ENCODE measurements around the gene PRKACG.

The PRKACG gene

DNA sequence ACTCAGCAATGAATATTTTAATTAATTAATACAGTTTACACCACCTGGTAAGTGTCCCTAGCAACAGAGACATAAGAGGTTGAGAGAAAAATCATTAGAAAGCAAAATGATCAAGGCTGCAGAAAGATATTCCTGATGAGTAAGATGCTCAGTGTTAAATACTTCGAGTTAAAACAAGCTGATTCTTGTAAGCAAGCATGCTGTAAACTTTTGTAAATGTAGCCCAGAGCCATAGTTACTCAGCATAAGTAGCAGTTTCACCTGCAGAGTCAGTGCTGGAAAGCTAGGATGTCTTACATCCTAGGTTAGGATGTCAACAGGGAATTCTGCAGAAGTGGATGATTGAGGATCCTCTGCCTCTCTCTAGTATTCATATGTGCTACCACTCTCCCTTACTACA is 4.2 kb downstream of the PRKACG start:
- Histone ChIP-seq H2AK5ac (ENCODE audit: low read length, severe bottlenecking) (no peak overlapping the region), H3K4me3 (ENCODE audit: insufficient read depth in 1 of 2, low read depth in 1 of 2, low read length in 2 of 2) (no peak overlapping the region), H3K14ac (ENCODE audit: low read length in 2 of 2) (no peak overlapping the region), H2BK5ac (ENCODE audit: low read depth, low read length, poor library complexity, severe bottlenecking) (no peak overlapping the region), H3K4ac (ENCODE audit: low read depth in 1 of 2, low read length in 2 of 2) (no peak overlapping the region), H3K18ac (ENCODE audit: low read depth in 1 of 2, low read length in 2 of 2) (no peak overlapping the region), H4K91ac (ENCODE audit: low read length) (no peak overlapping the region), H3K36me3 (ENCODE audit: control insufficient read depth in 1 of 2, insufficient read depth in 2 of 2, low read depth in 1 of 2, low read length in 2 of 2) (no peaks in the 10 kb centered on the region), H3K27ac (ENCODE audit: low read length, poor library complexity, severe bottlenecking) (no peak overlapping the region), H3K4me1 (ENCODE audit: control insufficient read depth, insufficient read depth, low read depth, low read length) (no peaks in the 10 kb centered on the region), H3K9me3 (ENCODE audit: control insufficient read depth, low read length) (no peaks in the 10 kb centered on the region), H2BK15ac (ENCODE audit: low read depth, poor library complexity, severe bottlenecking) (no peak overlapping the region), H3K23ac (ENCODE audit: low read length in 2 of 2) (no peak overlapping the region), H3K4me2 (ENCODE audit: low read length, poor library complexity, severe bottlenecking) (no peak overlapping the region), H2BK12ac (ENCODE audit: low read length in 2 of 2) (no peak overlapping the region), H2AFZ (ENCODE audit: low read depth, low read length) (no peak overlapping the region), H3K79me1 (replicated peaks; ENCODE audit: low read length, poor library complexity, severe bottlenecking) (no peaks in the 10 kb centered on the region), H4K8ac (ENCODE audit: low read length) (no peak overlapping the region), H3K27me3 (ENCODE audit: control insufficient read depth in 1 of 2, insufficient read depth in 1 of 2, low read length in 2 of 2) (peaks cover 9 to 13% of the 10 kb centered on the region in 2 experiments), H2BK120ac (ENCODE audit: low read depth, low read length) (no peak overlapping the region), H3K9ac (ENCODE audit: low read length) (no peak overlapping the region)
- WGBS = 40% methylated on average over 1 of the region's 1 CpG
- no peak for DNase-seq

DNA sequence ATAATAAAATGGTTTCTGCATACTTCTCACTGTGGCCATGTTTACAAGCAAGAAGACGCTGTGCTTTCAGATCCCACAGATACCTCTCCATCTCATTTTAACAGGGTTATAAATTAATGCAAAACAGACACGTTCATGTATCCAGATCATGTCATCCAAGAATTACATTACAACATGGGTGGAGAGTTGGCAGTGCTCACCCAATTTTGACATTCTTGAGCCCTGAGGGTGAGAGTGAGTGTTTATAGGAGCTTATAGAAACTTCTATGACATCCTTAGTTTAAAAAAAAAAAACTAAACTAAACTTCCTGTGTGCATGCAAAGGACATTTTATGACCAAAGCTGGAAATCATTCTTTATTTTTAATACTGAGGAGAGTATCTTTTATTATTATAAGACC is 9.1 kb downstream of the PRKACG start:
- H3K4me1 ChIP-seq (ENCODE audit: control insufficient read depth, insufficient read depth, low read depth, low read length) = no peaks in the 10 kb centered on the region
- DNase-seq = no peak
- H2BK120ac ChIP-seq (ENCODE audit: low read depth, low read length) = no peak overlapping the region

DNA sequence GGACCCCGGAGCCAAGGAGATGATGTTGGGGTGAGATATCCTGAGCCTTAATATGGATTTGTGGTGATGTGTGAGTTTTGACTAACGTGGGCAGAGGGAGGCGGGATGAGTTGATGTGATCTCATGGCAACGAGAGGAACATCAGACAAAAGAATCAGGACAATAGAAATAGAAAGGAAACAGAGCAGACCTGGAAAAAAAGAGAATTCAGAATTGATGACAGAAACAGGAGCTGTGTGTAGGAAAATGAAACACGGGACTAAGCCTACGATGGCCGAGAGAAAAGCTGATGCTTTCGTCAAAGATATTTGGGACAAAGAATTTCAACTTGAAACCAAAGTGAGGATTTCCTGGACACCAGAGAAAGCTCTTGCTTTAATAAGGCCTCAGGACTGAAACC is 10.9 kb downstream of the PRKACG start:
- no peaks in the 10 kb centered on the region for H3K79me1 ChIP-seq (replicated peaks; ENCODE audit: low read length, poor library complexity, severe bottlenecking)
- H3K9me3 ChIP-seq (ENCODE audit: control insufficient read depth, low read length) = no peaks in the 10 kb centered on the region
- no peak overlapping the region for H4K8ac ChIP-seq (ENCODE audit: low read length)
- no peak overlapping the region for H2BK12ac ChIP-seq (ENCODE audit: low read length in 2 of 2)
- no peak overlapping the region for H3K4ac ChIP-seq (ENCODE audit: low read depth in 1 of 2, low read length in 2 of 2)
- H3K9ac ChIP-seq (ENCODE audit: low read length) = no peak overlapping the region
- no peak overlapping the region for H3K27ac ChIP-seq (ENCODE audit: low read length, poor library complexity, severe bottlenecking)
- H3K23ac ChIP-seq (ENCODE audit: low read length in 2 of 2) = no peak overlapping the region
- no peaks in the 10 kb centered on the region for H3K36me3 ChIP-seq (ENCODE audit: control insufficient read depth in 1 of 2, insufficient read depth in 2 of 2, low read depth in 1 of 2, low read length in 2 of 2)
- DNase-seq = no peak
- no peak overlapping the region for H2AK5ac ChIP-seq (ENCODE audit: low read length, severe bottlenecking)
- H3K4me1 ChIP-seq (ENCODE audit: control insufficient read depth, insufficient read depth, low read depth, low read length) = no peaks in the 10 kb centered on the region
- H3K27me3 ChIP-seq (ENCODE audit: control insufficient read depth in 1 of 2, insufficient read depth in 1 of 2, low read length in 2 of 2) = peaks cover 21 to 26% of the 10 kb centered on the region in 2 experiments
- H2BK15ac ChIP-seq (ENCODE audit: low read depth, poor library complexity, severe bottlenecking) = no peak overlapping the region
- no peak overlapping the region for H3K14ac ChIP-seq (ENCODE audit: low read length in 2 of 2)
- H2BK120ac ChIP-seq (ENCODE audit: low read depth, low read length) = no peak overlapping the region
- no peak overlapping the region for H3K4me2 ChIP-seq (ENCODE audit: low read length, poor library complexity, severe bottlenecking)
- H2AFZ ChIP-seq (ENCODE audit: low read depth, low read length) = no peak overlapping the region
- no peak overlapping the region for H3K4me3 ChIP-seq (ENCODE audit: insufficient read depth in 1 of 2, low read depth in 1 of 2, low read length in 2 of 2)
- 82% methylated on average over 8 of the region's 8 CpGs for WGBS
- no peak overlapping the region for H3K18ac ChIP-seq (ENCODE audit: low read depth in 1 of 2, low read length in 2 of 2)
- no peak overlapping the region for H2BK5ac ChIP-seq (ENCODE audit: low read depth, low read length, poor library complexity, severe bottlenecking)
- H4K91ac ChIP-seq (ENCODE audit: low read length) = no peak overlapping the region

More for the DNA sequence above, 9.1 kb downstream of the PRKACG start:
- H2BK5ac ChIP-seq (ENCODE audit: low read depth, low read length, poor library complexity, severe bottlenecking) = no peak overlapping the region
- no peak overlapping the region for H2AK5ac ChIP-seq (ENCODE audit: low read length, severe bottlenecking)
- no peak overlapping the region for H2BK12ac ChIP-seq (ENCODE audit: low read length in 2 of 2)
- no peak overlapping the region for H3K18ac ChIP-seq (ENCODE audit: low read depth in 1 of 2, low read length in 2 of 2)
- no peaks in the 10 kb centered on the region for H3K36me3 ChIP-seq (ENCODE audit: control insufficient read depth in 1 of 2, insufficient read depth in 2 of 2, low read depth in 1 of 2, low read length in 2 of 2)
- no peak overlapping the region for H3K9ac ChIP-seq (ENCODE audit: low read length)
- H2AFZ ChIP-seq (ENCODE audit: low read depth, low read length) = no peak overlapping the region
- H3K9me3 ChIP-seq (ENCODE audit: control insufficient read depth, low read length) = no peaks in the 10 kb centered on the region
- H3K23ac ChIP-seq (ENCODE audit: low read length in 2 of 2) = no peak overlapping the region
- H3K4ac ChIP-seq (ENCODE audit: low read depth in 1 of 2, low read length in 2 of 2) = no peak overlapping the region
- no peak overlapping the region for H2BK15ac ChIP-seq (ENCODE audit: low read depth, poor library complexity, severe bottlenecking)
- no peak overlapping the region for H3K4me2 ChIP-seq (ENCODE audit: low read length, poor library complexity, severe bottlenecking)
- no peak overlapping the region for H3K27ac ChIP-seq (ENCODE audit: low read length, poor library complexity, severe bottlenecking)
- no peaks in the 10 kb centered on the region for H3K79me1 ChIP-seq (replicated peaks; ENCODE audit: low read length, poor library complexity, severe bottlenecking)
- H3K4me3 ChIP-seq (ENCODE audit: insufficient read depth in 1 of 2, low read depth in 1 of 2, low read length in 2 of 2) = no peak overlapping the region
- H3K27me3 ChIP-seq (ENCODE audit: control insufficient read depth in 1 of 2, insufficient read depth in 1 of 2, low read length in 2 of 2) = peaks cover 14 to 27% of the 10 kb centered on the region in 2 experiments
- no peak overlapping the region for H4K8ac ChIP-seq (ENCODE audit: low read length)
- WGBS = 92% methylated on average over 1 of the region's 2 CpGs
- H4K91ac ChIP-seq (ENCODE audit: low read length) = no peak overlapping the region
- no peak overlapping the region for H3K14ac ChIP-seq (ENCODE audit: low read length in 2 of 2)

DNA sequence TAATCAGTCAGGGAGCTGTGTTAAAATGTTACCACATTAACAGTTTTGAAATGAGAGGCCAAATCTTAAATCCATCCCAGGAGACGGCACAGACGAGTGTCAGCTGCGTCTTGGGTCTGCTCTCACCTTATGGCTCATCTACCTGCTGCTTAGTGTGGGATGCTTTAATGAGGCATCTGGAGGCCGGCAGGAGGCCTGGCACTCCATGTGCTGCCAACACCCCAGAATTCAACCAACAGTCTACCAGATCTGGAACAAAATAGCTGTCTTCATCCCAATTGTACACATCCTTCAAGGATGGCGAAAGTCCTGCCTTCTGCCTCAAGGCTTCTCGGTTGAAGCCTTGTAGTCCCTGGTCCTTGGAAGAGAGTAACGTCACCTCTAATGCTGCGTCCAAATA is 12.0 kb downstream of the PRKACG start:
- Histone ChIP-seq H2BK120ac (ENCODE audit: low read depth, low read length) (no peak overlapping the region), H2BK5ac (ENCODE audit: low read depth, low read length, poor library complexity, severe bottlenecking) (no peak overlapping the region), H3K27me3 (ENCODE audit: control insufficient read depth in 1 of 2, insufficient read depth in 1 of 2, low read length in 2 of 2) (peaks cover 21 to 32% of the 10 kb centered on the region in 2 experiments), H2AK5ac (ENCODE audit: low read length, severe bottlenecking) (no peak overlapping the region), H3K9me3 (ENCODE audit: control insufficient read depth, low read length) (no peaks in the 10 kb centered on the region), H3K9ac (ENCODE audit: low read length) (no peak overlapping the region), H3K4me2 (ENCODE audit: low read length, poor library complexity, severe bottlenecking) (no peak overlapping the region), H3K79me1 (replicated peaks; ENCODE audit: low read length, poor library complexity, severe bottlenecking) (no peaks in the 10 kb centered on the region), H3K27ac (ENCODE audit: low read length, poor library complexity, severe bottlenecking) (no peak overlapping the region), H2AFZ (ENCODE audit: low read depth, low read length) (no peak overlapping the region), H3K36me3 (ENCODE audit: control insufficient read depth in 1 of 2, insufficient read depth in 2 of 2, low read depth in 1 of 2, low read length in 2 of 2) (no peaks in the 10 kb centered on the region), H3K4me3 (ENCODE audit: insufficient read depth in 1 of 2, low read depth in 1 of 2, low read length in 2 of 2) (no peak overlapping the region), H4K91ac (ENCODE audit: low read length) (no peak overlapping the region), H2BK15ac (ENCODE audit: low read depth, poor library complexity, severe bottlenecking) (no peak overlapping the region), H3K23ac (ENCODE audit: low read length in 2 of 2) (no peak overlapping the region), H3K4me1 (ENCODE audit: control insufficient read depth, insufficient read depth, low read depth, low read length) (no peaks in the 10 kb centered on the region), H4K8ac (ENCODE audit: low read length) (no peak overlapping the region), H3K4ac (ENCODE audit: low read depth in 1 of 2, low read length in 2 of 2) (no peak overlapping the region), H3K14ac (ENCODE audit: low read length in 2 of 2) (no peak overlapping the region), H3K18ac (ENCODE audit: low read depth in 1 of 2, low read length in 2 of 2) (no peak overlapping the region), H2BK12ac (ENCODE audit: low read length in 2 of 2) (no peak overlapping the region)
- 81% methylated on average over 7 of the region's 8 CpGs for WGBS
- no peak for DNase-seq

Data from mesenchymal stem cell (in vitro differentiated cells and primary cell).